ENCODE data around the gene DPP6.
"Not testable (repeated sequence)": the region's sequence is repeated elsewhere in the genome, so short reads cannot be mapped to it uniquely, and the experiment has no call there.

The DPP6 gene

GRCh38 chr7:154148791-154149516, 96.8 kb downstream of the DPP6 start:
- not testable (repeated sequence) for DNase-seq (ENCODE audit: low spot score)

GRCh38 chr7:154150656-154151055, 98.5 kb downstream of the DPP6 start:
- not testable (repeated sequence) for DNase-seq (ENCODE audit: low spot score)

GRCh38 chr7:154151306-154151705, 99.1 kb downstream of the DPP6 start:
- DNase-seq (ENCODE audit: low spot score) = not testable (repeated sequence)

- DNase-seq (ENCODE audit: low spot score) = not testable (repeated sequence)
These were observed 103.7 kb downstream of the DPP6 start for GRCh38 chr7:154155928-154156327.

- not testable (repeated sequence) for DNase-seq (ENCODE audit: low spot score)
These were observed 110.7 kb downstream of the DPP6 start for GRCh38 chr7:154162921-154163320.

- not testable (repeated sequence) for DNase-seq (ENCODE audit: low spot score)
These were observed 111.4 kb downstream of the DPP6 start for GRCh38 chr7:154163642-154164041.

GRCh38 chr7:154167051-154167450, 114.9 kb downstream of the DPP6 start:
- no peak for DNase-seq (ENCODE audit: low spot score)

GRCh38 chr7:154167807-154168206, 115.6 kb downstream of the DPP6 start:
- no peak for DNase-seq (ENCODE audit: low spot score)

GRCh38 chr7:154171422-154171821, 119.2 kb downstream of the DPP6 start:
- DNase-seq (ENCODE audit: low spot score) = no peak

- no peak for DNase-seq (ENCODE audit: low spot score)
These were observed 120.0 kb downstream of the DPP6 start for GRCh38 chr7:154172236-154172635.

- no peak for DNase-seq (ENCODE audit: low spot score)
These were observed 125.4 kb downstream of the DPP6 start for GRCh38 chr7:154177584-154177983.

- DNase-seq (ENCODE audit: low spot score) = no peak
These were observed 126.7 kb downstream of the DPP6 start for GRCh38 chr7:154178895-154179294.

GRCh38 chr7:154183482-154183881, 131.3 kb downstream of the DPP6 start:
- no peak for DNase-seq (ENCODE audit: low spot score)

- no peak for DNase-seq (ENCODE audit: low spot score)
These were observed 131.7 kb downstream of the DPP6 start for GRCh38 chr7:154183946-154184345.

GRCh38 chr7:154186811-154187210, 134.6 kb downstream of the DPP6 start:
- no peak for DNase-seq (ENCODE audit: low spot score)

- DNase-seq (ENCODE audit: low spot score) = no peak
These were observed 136.1 kb downstream of the DPP6 start for GRCh38 chr7:154188330-154188729.

GRCh38 chr7:154195266-154195665, 143.1 kb downstream of the DPP6 start:
- DNase-seq (ENCODE audit: low spot score) = no peak

- DNase-seq (ENCODE audit: low spot score) = no peak
These were observed 146.3 kb downstream of the DPP6 start for GRCh38 chr7:154198481-154198880.

- no peak for DNase-seq (ENCODE audit: low spot score)
These were observed 148.0 kb downstream of the DPP6 start for GRCh38 chr7:154200241-154200640.

GRCh38 chr7:154202002-154202401, 149.8 kb downstream of the DPP6 start:
- no peak for DNase-seq (ENCODE audit: low spot score)

- DNase-seq (ENCODE audit: low spot score) = no peak
These were observed 151.8 kb downstream of the DPP6 start for GRCh38 chr7:154204046-154204445.

- no peak for DNase-seq (ENCODE audit: low spot score)
These were observed 160.7 kb downstream of the DPP6 start for GRCh38 chr7:154212861-154213260.

- DNase-seq (ENCODE audit: low spot score) = no peak
These were observed 165.6 kb downstream of the DPP6 start for GRCh38 chr7:154217688-154218340.

GRCh38 chr7:154231732-154232131, 179.5 kb downstream of the DPP6 start:
- peak; percentile 72 for DNase-seq (ENCODE audit: low spot score)
